ENCODE measurements around the gene NELFCD. TPM values are rescaled to one million over a fixed set of nuclear protein-coding genes. Genes with fewer than 3 reads are reported as not detected.

The NELFCD gene
- polyA plus RNA-seq, 3 donors = 49.0 to 74.8 (median 50.1) TPM

- Histone ChIP-seq H3K36me3 (replicated peaks in 1 of 2; ENCODE audit: control insufficient read depth in 1 of 2, insufficient read depth in 2 of 2, low read length in 2 of 2) (no peaks in the 10 kb centered on the region), H3K4me1 (ENCODE audit: control insufficient read depth in 1 of 2, insufficient read depth in 2 of 2, low read length in 2 of 2) (peaks cover 21 to 30% of the 10 kb centered on the region in 2 donors), H3K27me3 (ENCODE audit: control insufficient read depth in 2 of 2, insufficient read depth in 2 of 2, low read length in 2 of 2) (no peaks in the 10 kb centered on the region), H3K79me2 (ENCODE audit: insufficient read depth, low read length) (no peaks in the 10 kb centered on the region), H2AFZ (ENCODE audit: insufficient read depth, low read depth, low read length, poor library complexity, severe bottlenecking) (no peak overlapping the region), H3K9ac (ENCODE audit: insufficient read depth, low read length, poor library complexity, severe bottlenecking) (no peak overlapping the region), H3K4me3 (replicated peaks in 1 of 3; ENCODE audit: low read depth in 2 of 3, low read length in 3 of 3) (no peak overlapping the region), H3K27ac (ENCODE audit: low read depth in 1 of 2, low read length in 2 of 2) (no peak overlapping the region), H3K9me3 (replicated peaks in 1 of 2; ENCODE audit: control insufficient read depth in 1 of 2, insufficient read depth in 1 of 2, low read length in 2 of 2) (no peaks in the 10 kb centered on the region), H3K4me2 (replicated peaks; ENCODE audit: extremely low read depth, low read length, poor library complexity, severe bottlenecking) (no peak overlapping the region), H4K20me1 (ENCODE audit: insufficient read depth, low read length) (no peaks in the 10 kb centered on the region)
- Mint-ChIP-seq H3K4me1 (peaks cover 28% of the 10 kb centered on the region), H3K27ac (no peak overlapping the region), H3K4me3 (no peak overlapping the region), H3K36me3 (no peaks in the 10 kb centered on the region), H3K9me3 (no peaks in the 10 kb centered on the region), H3K27me3 (ENCODE audit: low read depth in 3 of 3) (peaks cover 0 to 1% (median 0%) of the 10 kb centered on the region in 3 donors)
- intact Hi-C loops (cut with micrococcal nuclease) = no loop called here
- WGBS (ENCODE audit: insufficient coverage) = 60% methylated on average over 1 of the region's 4 CpGs
- no peak for DNase-seq
- TF ChIP-seq CTCF (IDR thresholded peaks at IDR 0.05) = no peak
These were observed 38.5 kb upstream of the NELFCD start for GRCh38 chr20:58942549-58942948.

DNA sequence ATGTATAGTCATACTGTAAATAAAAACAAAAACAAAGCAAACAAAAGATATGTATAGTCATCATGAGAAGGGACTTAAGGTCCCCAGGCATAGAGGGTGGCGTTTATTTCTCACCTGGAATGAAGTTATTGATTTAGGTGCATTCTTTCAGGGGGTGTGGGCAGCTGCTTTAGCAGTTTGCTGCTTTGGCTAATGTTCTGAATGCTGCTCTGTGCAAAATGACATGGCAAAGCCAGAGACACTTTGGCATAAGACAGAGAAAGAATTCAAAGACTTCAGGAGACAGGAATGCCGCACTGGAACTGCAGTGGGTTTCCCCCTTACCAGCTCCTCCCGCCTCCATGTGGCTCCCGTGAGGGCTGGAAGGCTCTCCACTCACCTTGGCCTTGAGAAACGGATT is 36.4 kb upstream of the NELFCD start:
- peaks cover 14% of the 10 kb centered on the region for H3K4me1 Mint-ChIP-seq
- intact Hi-C loops (cut with micrococcal nuclease) = no loop called here
- Histone ChIP-seq H3K27me3 (ENCODE audit: control insufficient read depth in 2 of 2, insufficient read depth in 2 of 2, low read length in 2 of 2) (no peaks in the 10 kb centered on the region), H4K20me1 (ENCODE audit: insufficient read depth, low read length) (no peaks in the 10 kb centered on the region), H3K4me2 (replicated peaks; ENCODE audit: extremely low read depth, low read length, poor library complexity, severe bottlenecking) (no peak overlapping the region), H3K79me2 (ENCODE audit: insufficient read depth, low read length) (no peaks in the 10 kb centered on the region), H3K4me3 (replicated peaks in 1 of 3; ENCODE audit: low read depth in 2 of 3, low read length in 3 of 3) (no peak overlapping the region), H3K9me3 (replicated peaks in 1 of 2; ENCODE audit: control insufficient read depth in 1 of 2, insufficient read depth in 1 of 2, low read length in 2 of 2) (no peaks in the 10 kb centered on the region), H3K36me3 (replicated peaks in 1 of 2; ENCODE audit: control insufficient read depth in 1 of 2, insufficient read depth in 2 of 2, low read length in 2 of 2) (no peaks in the 10 kb centered on the region), H2AFZ (ENCODE audit: insufficient read depth, low read depth, low read length, poor library complexity, severe bottlenecking) (no peak overlapping the region), H3K9ac (ENCODE audit: insufficient read depth, low read length, poor library complexity, severe bottlenecking) (no peak overlapping the region), H3K27ac (ENCODE audit: low read depth in 1 of 2, low read length in 2 of 2) (no peak overlapping the region), H3K4me1 (ENCODE audit: control insufficient read depth in 1 of 2, insufficient read depth in 2 of 2, low read length in 2 of 2) (peaks cover 9 to 13% of the 10 kb centered on the region in 2 donors)
- H3K27me3 Mint-ChIP-seq (ENCODE audit: low read depth in 3 of 3) = peaks cover 0 to 1% (median 0%) of the 10 kb centered on the region in 3 donors
- no peak for DNase-seq
- H3K9me3 Mint-ChIP-seq = no peaks in the 10 kb centered on the region
- no peak for TF ChIP-seq CTCF (IDR thresholded peaks at IDR 0.05)
- H3K36me3 Mint-ChIP-seq = no peaks in the 10 kb centered on the region
- H3K4me3 Mint-ChIP-seq = no peak overlapping the region
- 90% methylated on average over 2 of the region's 5 CpGs for WGBS (ENCODE audit: insufficient coverage)
- H3K27ac Mint-ChIP-seq = no peak overlapping the region
